Calu3 (cell line): Measurements from ENCODE around the gene DNAJA4. TPM values are rescaled to one million over a fixed set of nuclear protein-coding genes. Genes with fewer than 3 reads are reported as not detected.

Source experiments
- BruUV-seq: library from RNA; stranded (reverse); fragments of 400-500 nt; replicated peaks from 2 replicates; lab custom pipeline; 2021; lab: Mats Ljungman, UMichigan
- CTCF ChIA-PET: fragments of 300-600 bp; sonication (Branson Sonifier 250); formaldehyde crosslinking; loops from one replicate; lab custom pipeline; 2022; ENCODE audit warnings: antibody characterized with exemption; lab: Charles Lee
- DNase-seq: peaks from one replicate; pipeline ENCODE4 v3.0.0; 2022
- H3K27ac Mint-ChIP-seq: one replicate; pipeline ENCODE4 v1.8.0; 2022; ENCODE audit warnings: mixed read lengths; ENCODE audit not compliant: unreplicated experiment
- H3K27me3 Mint-ChIP-seq: one replicate; pipeline ENCODE4 v1.8.0; 2022; ENCODE audit warnings: mixed read lengths; ENCODE audit not compliant: unreplicated experiment
- H3K36me3 Mint-ChIP-seq: one replicate; pipeline ENCODE4 v1.8.0; 2022; ENCODE audit warnings: mild to moderate bottlenecking, moderate library complexity, mixed read lengths; ENCODE audit not compliant: insufficient read depth, unreplicated experiment
- H3K4me1 Mint-ChIP-seq: one replicate; pipeline ENCODE4 v1.8.0; 2022; ENCODE audit warnings: mild to moderate bottlenecking, low read depth, mixed read lengths; ENCODE audit not compliant: unreplicated experiment
- H3K4me3 Mint-ChIP-seq: one replicate; pipeline ENCODE4 v1.8.0; 2022; ENCODE audit warnings: mild to moderate bottlenecking, low read depth, moderate library complexity, mixed read lengths; ENCODE audit not compliant: unreplicated experiment
- H3K9me3 Mint-ChIP-seq: one replicate; pipeline ENCODE4 v1.8.0; 2022; ENCODE audit warnings: low read depth, mixed read lengths; ENCODE audit not compliant: unreplicated experiment
- intact Hi-C: fragments of 100-400 bp; cut with micrococcal nuclease; formaldehyde crosslinking; loops from one replicate; pipeline ENCODE4 v1.10.0; 2022; ENCODE audit not compliant: unreplicated experiment
- total RNA-seq: library from RNA; stranded (reverse); gene quantifications from 2 replicates; pipeline ENCODE4 v1.2.3, GENCODE V29; 2022
- TF ChIP-seq, protein P1 (sequence below): fragments of 200-600 bp; IDR thresholded peaks from one replicate; pipeline ENCODE4 v1.8.0; 2022; ENCODE audit warnings: antibody characterized with exemption; ENCODE audit not compliant: unreplicated experiment

DNAJA4 gene
- total RNA-seq, 1 experiment from 2014 or later = 53.6 TPM

DNA sequence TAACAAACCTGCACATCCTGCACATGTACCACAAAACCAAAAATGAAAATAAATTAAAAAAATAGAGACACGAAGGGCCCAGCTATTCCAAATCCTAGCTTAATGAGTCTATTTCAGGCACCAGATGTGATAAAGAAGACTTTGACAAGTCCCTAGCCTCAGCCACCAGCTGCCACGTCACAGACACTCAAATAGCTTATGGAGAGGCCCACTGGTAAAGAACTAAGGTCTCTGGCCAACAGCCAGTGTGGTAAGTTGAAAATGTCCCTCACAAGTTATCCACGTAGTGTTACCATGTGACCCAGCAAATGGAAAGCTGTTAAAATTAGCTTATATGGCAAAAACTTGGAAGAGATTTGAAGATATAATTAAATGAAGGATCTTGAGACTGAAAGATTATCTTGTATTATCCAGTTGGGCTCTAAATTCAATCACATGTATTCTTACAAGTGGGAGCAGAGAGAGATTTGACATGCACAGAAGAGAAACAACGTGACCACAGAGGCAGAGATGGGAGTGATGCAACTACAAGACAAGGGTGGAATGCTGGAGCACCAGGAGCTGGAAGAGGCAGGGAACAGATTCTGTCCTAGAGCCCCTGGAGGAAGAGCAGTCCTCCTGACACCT lies 40.9 kb upstream of the DNAJA4 start:
- Mint-ChIP-seq H3K9me3 (peaks cover 2% of the 10 kb centered on the region), H3K36me3 (no peaks in the 10 kb centered on the region), H3K4me3 (no peak overlapping the region), H3K4me1 (no peaks in the 10 kb centered on the region), H3K27ac (no peak overlapping the region), H3K27me3 (no peaks in the 10 kb centered on the region)
- no peak for DNase-seq
- CTCF ChIA-PET = interaction anchor here (0.6 kb wide), 1 partner anchor 649 kb away, joined by 3 read pairs; the partner anchor contains the start of gene MORF4L1
- intact Hi-C loops = no loop called here
- TF ChIP-seq, protein P1, sequence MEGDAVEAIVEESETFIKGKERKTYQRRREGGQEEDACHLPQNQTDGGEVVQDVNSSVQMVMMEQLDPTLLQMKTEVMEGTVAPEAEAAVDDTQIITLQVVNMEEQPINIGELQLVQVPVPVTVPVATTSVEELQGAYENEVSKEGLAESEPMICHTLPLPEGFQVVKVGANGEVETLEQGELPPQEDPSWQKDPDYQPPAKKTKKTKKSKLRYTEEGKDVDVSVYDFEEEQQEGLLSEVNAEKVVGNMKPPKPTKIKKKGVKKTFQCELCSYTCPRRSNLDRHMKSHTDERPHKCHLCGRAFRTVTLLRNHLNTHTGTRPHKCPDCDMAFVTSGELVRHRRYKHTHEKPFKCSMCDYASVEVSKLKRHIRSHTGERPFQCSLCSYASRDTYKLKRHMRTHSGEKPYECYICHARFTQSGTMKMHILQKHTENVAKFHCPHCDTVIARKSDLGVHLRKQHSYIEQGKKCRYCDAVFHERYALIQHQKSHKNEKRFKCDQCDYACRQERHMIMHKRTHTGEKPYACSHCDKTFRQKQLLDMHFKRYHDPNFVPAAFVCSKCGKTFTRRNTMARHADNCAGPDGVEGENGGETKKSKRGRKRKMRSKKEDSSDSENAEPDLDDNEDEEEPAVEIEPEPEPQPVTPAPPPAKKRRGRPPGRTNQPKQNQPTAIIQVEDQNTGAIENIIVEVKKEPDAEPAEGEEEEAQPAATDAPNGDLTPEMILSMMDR = no peak
- no TSS peak for BruUV-seq

DNA sequence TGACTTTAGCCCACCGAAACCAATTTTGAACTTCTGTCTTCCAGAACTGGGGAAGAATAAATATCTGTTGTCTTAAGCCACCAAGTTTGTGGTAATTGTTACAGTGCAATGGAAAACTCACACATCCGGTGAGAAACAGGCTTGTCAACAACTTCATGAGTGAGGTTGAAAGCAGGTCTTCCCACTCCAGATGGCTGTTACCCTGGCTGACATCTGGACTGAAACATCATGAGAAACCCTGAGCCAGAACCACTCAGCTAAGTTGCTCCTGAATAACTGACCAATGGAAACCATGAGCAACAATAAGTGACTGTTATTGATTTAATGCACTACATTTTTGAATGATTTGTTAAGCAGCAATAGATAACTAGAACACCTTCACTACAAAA lies 40.3 kb upstream of the DNAJA4 start:
- no peaks in the 10 kb centered on the region for H3K36me3 Mint-ChIP-seq
- H3K4me1 Mint-ChIP-seq = no peaks in the 10 kb centered on the region
- no peak for DNase-seq
- H3K9me3 Mint-ChIP-seq = peaks cover 2% of the 10 kb centered on the region
- TF ChIP-seq, protein P1 = no peak
- H3K27me3 Mint-ChIP-seq = peaks cover under 1% of the 10 kb centered on the region
- intact Hi-C loops = no loop called here
- no peak overlapping the region for H3K4me3 Mint-ChIP-seq
- CTCF ChIA-PET = interaction anchor here (0.6 kb wide), 1 partner anchor 649 kb away, joined by 3 read pairs; the partner anchor contains the start of gene MORF4L1
- no TSS peak for BruUV-seq
- no peak overlapping the region for H3K27ac Mint-ChIP-seq

DNA sequence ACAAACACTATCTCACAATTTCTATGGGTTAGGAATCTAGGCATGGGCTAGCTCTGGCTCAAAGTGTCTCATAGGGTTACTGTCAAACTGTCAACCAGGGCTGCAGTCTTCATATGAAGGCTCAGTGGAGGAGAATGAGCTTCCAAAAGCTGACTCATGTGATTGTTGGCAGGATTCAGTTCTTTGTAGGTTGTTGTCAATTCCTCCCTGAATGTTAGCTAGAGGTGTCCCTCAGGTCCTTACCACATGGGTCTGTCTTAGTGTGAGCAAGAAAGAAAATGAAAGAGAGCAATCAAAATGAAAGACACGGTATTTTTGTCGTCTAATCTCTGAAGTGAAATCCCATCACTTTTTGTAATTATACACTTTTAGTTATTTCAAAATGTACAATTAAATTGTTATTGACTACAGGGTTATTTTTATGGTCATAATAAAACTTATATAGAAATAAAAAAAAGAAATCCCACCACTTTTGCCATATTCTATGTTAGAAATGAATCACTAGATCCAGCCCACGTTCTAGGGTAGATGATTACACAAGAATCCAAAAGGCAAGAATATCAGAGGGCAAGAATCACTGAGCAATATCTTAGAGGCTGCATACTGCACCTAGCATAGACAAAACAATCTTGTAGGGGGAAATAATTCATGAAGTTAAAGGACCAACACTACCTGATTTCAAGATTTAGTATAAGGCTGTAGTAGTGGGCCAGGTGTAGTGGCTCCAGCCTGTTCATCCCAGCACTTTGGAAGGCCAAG lies 38.4 kb upstream of the DNAJA4 start:
- no peaks in the 10 kb centered on the region for H3K4me1 Mint-ChIP-seq
- peaks cover 2% of the 10 kb centered on the region for H3K9me3 Mint-ChIP-seq
- H3K36me3 Mint-ChIP-seq = no peaks in the 10 kb centered on the region
- CTCF ChIA-PET = no interaction called here
- DNase-seq = no peak
- intact Hi-C loops = no loop called here
- no peak overlapping the region for H3K4me3 Mint-ChIP-seq
- no peak overlapping the region for H3K27ac Mint-ChIP-seq
- peaks cover 14% of the 10 kb centered on the region for H3K27me3 Mint-ChIP-seq
- BruUV-seq = no TSS peak
- TF ChIP-seq, protein P1 = no peak

DNA sequence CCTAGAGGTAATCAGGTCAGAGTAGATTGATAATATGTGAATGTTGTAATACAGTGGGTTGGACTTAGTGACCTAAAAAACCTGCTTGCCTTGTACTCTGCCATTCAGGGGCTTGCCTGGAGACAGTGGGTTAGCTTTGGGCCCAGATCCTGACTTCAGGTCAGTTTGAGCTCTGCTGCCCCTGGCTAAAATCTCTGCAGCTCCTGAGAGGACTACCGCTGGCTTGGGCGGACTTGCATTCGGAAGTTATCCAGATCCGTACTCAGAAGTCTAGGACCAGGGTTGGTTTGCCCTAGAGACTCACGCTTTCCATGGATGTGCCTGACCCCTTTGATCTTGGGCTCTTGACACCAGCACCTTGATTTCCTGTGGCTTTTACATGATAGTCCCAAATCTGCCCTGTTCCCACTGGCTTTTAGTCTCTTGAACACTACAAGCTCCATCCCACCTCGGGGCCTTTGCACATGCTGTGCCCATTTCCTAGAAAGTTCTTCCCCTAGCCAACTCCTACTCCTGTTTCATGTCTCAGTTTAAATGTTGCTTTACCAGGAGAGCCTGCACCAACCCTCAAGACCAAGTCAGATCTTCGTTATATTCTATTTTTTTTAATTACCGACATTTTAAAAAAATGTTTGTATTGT lies 35.9 kb upstream of the DNAJA4 start:
- peaks cover 23% of the 10 kb centered on the region for H3K27me3 Mint-ChIP-seq
- H3K9me3 Mint-ChIP-seq = peaks cover 2% of the 10 kb centered on the region
- intact Hi-C loops = no loop called here
- DNase-seq = no peak
- BruUV-seq = no TSS peak
- H3K36me3 Mint-ChIP-seq = no peaks in the 10 kb centered on the region
- CTCF ChIA-PET = interaction anchor here (1.4 kb wide), 1 partner anchor 13 kb away, joined by 3 read pairs; no protein-coding TSS in a partner anchor
- H3K4me3 Mint-ChIP-seq = no peak overlapping the region
- no peaks in the 10 kb centered on the region for H3K4me1 Mint-ChIP-seq
- no peak overlapping the region for H3K27ac Mint-ChIP-seq
- TF ChIP-seq, protein P1 = no peak
